22Rv1 (cell line): ENCODE results near the gene RER1.

Experiments
- H3K27ac ChIP-seq: fragments of 450-650 bp; 2 replicates; pipeline ENCODE4 v1.5.1; 2017
- ZFX ChIP-seq: fragments of 450-650 bp; IDR thresholded peaks from 2 replicates; pipeline ENCODE4 v1.6.1; 2017; ENCODE audit warnings: antibody characterized with exemption, borderline replicate concordance
- TF ChIP-seq, protein P1 (sequence below): fragments of 450-650 bp; IDR thresholded peaks from 2 replicates; pipeline ENCODE4 v1.5.1; 2017; ENCODE audit warnings: mild to moderate bottlenecking

Gene RER1

DNA sequence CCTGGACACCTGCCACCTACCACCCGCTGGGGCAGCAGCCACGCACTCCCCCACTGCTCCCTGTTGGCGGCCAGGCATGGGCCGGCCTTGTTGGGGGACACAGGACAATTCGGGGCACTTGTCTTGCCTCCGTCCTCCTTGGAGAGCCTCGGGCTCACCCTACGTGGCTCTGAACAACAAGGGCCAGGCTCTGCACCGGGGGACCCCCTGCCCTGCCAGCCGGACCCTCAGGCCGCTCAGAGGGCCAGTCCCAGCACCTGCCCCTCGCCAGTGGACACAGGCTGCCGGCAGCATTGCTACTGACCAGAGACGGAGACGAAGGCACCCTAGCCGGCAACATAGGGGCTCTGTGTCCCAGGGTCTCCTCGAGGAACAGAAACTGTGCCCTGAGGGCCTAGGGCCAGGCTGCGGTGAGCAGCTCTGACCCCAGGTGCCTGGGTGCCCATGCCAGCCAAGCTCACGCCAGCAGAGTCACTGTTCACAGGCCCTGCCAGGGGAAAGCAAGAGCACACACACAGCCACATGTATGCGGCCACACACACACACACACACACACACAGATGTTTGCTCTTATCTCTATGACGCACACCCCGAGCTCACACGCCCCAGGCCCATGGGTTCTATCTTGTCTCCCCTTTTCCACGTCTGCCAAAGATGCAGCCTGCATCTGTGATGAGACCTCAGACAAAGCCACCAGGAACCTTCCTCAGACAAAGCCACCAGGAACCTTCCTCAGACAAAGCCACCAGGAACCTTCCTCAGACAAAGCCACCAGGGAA lies 46.2 kb upstream of the RER1 start:
- TF ChIP-seq, protein P1, sequence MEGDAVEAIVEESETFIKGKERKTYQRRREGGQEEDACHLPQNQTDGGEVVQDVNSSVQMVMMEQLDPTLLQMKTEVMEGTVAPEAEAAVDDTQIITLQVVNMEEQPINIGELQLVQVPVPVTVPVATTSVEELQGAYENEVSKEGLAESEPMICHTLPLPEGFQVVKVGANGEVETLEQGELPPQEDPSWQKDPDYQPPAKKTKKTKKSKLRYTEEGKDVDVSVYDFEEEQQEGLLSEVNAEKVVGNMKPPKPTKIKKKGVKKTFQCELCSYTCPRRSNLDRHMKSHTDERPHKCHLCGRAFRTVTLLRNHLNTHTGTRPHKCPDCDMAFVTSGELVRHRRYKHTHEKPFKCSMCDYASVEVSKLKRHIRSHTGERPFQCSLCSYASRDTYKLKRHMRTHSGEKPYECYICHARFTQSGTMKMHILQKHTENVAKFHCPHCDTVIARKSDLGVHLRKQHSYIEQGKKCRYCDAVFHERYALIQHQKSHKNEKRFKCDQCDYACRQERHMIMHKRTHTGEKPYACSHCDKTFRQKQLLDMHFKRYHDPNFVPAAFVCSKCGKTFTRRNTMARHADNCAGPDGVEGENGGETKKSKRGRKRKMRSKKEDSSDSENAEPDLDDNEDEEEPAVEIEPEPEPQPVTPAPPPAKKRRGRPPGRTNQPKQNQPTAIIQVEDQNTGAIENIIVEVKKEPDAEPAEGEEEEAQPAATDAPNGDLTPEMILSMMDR, result no peak
- no peak for TF ChIP-seq ZFX

DNA sequence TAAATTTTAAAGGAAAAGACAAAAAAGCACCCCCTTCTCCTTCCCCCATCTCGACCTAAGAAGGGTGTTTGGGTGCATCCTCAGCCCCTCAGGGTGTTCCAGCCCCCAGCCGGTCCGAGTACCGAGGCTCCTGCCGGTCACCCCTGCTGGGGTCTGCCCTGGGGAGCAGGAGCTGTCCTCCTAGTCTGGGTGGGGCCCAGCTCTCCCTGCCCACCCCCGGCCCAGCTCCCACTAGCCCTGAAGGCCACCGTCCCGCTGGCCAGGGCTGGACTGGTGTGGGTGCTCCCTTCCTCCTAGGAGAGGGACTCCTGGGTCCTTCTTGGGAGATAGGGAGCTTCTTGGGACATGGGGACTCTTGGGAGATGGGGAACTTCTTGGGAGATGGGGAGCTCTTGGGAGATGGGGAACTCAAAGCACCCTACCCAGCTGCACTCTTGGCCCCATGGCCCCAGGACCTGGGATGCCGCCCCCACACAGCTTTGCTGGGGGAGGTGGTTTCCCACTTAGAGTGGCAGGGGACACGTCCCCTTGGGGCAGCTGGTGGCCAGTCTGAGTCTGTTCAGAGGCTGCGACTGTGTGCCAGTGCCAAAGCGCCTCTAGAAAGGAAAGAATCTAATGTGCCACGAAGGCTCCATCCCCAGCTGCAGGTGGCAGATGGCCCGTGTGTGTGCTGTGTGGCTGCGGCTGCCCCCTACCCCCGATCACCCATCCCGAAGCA lies 44.8 kb upstream of the RER1 start:
- TF ChIP-seq ZFX, result no peak
- TF ChIP-seq, protein P1, result no peak
- H3K27ac ChIP-seq, result no peak overlapping the region

More for the DNA sequence above, 46.2 kb upstream of the RER1 start:
- H3K27ac ChIP-seq, result no peak overlapping the region

DNA sequence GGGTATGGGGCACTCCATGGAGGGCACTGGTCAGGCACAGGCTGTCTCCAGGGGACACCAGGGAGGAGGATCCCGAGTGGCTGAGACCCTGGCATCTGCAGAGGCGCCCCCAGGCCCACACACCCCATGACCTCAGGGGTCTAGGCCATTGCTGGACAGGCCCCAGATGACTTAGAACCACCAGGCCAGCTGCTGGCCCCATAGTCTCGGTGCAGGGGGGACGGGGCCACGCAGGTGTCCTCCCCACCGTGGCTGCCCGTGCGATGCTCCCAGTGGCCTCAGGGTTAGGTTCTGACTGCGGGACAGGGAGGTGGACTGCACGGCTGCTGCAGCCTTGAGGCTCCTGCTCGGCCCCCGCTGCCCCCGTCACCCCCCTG lies 44.2 kb upstream of the RER1 start:
- TF ChIP-seq, protein P1, result no peak
- no peak for TF ChIP-seq ZFX
- no peak overlapping the region for H3K27ac ChIP-seq

DNA sequence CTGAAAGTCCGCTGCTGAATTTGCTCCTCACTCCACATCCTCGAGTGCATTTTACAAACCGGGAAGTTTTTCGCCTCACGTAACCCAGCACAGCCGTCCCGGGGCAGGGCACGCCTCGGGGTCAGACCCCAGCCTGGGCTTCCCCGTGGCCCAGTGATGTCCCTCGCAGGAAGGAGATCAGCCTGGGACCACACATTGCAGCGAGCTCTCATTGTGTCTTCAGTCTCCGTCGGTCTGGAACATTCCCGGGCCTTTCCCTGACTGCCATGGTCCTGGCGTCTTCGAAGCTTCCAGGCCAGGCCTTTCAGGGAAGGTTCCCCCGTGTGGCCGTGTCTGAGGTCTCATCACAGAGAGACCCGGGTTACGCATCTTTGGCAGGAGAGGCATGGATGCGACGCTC lies 43.7 kb upstream of the RER1 start:
- TF ChIP-seq, protein P1, result no peak
- no peak for TF ChIP-seq ZFX
- H3K27ac ChIP-seq, result no peak overlapping the region

DNA sequence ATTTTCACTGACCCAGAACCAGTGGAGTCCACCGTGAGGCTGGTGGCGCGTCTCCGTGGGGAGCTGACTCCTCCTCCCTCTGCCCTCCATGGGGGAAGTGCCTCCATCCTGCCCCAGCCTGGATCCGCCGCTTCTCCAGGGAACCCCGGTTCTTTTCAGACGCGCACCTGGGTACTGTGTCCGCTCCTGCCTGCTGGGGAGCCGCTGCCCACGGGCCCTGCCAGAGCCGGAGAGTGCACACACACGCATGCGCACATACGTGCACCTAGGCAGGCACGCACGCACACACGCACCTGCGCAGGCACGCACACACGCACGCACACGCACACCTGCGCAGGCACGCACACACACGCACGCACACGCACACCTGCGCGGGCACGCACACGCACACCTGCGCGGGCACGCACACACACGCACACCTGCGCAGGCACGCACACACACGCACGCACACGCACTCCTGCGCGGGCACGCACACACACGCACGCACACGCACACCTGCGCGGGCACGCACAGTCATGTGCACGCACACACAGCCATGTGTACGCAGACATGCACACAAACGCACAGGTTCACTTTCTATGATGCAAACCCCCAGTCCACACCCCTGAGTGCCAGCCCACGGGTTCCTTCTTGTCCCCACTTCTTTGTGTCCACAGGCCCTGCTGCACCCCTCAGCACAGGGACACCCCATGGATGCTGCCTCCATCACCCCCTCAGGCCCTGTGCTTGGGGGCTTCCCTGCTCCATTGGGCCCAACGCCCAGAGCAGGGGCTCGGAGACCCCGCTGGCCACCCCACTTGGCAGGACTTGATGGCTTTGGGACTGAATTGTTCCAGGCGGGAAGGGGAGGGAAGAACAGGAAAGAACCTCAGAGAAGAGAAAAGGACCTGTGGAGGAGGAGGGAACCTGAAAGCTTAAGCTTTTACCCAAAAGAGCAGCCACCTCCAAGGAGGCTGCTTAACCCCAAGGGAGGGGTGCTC lies 43.0 kb upstream of the RER1 start:
- TF ChIP-seq, protein P1, result no peak
- TF ChIP-seq ZFX, result no peak
- H3K27ac ChIP-seq, result no peak overlapping the region

DNA sequence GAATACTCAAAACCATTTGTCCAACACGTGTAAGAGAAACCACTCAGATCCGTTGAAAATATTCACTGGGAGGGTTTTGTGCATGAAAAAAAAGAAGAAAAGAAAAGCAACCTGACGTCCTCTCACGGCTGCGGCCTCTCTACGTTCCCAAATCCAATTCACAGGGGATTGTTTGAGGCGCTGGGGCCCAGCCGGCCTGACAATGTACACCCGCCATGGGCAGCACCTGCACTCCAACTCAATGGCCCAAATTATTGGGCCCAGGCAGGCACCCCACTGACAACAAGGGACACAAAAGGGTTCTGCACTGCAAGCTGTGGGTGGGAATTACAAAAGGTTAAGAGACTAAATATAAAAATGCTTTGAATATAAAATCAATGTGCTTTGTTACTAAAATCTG lies 41.8 kb upstream of the RER1 start:
- no peak overlapping the region for H3K27ac ChIP-seq
- TF ChIP-seq, protein P1, result no peak
